K562 (cell line): ENCODE data around the gene ZNF22. TPM values are rescaled to one million over a fixed set of nuclear protein-coding genes. Genes with fewer than 3 reads are reported as not detected.

ENCODE experiments used
- ASH1L ChIP-seq: fragments of 450-650 bp; IDR thresholded peaks from 2 replicates; pipeline ENCODE4 v1.6.1; 2018; ENCODE audit warnings: borderline replicate concordance, mild to moderate bottlenecking, low read depth; ENCODE audit not compliant: partially characterized antibody
- CAMTA2 ChIP-seq: fragments of 250-450 bp; sonication (Bioruptor Pico); conservative IDR thresholded peaks from 2 replicates; pipeline ENCODE4 v1.5.1; 2022
- CREM ChIP-seq: IDR thresholded peaks from 2 replicates; pipeline ENCODE4 v1.6.1; 2014; ENCODE audit warnings: antibody characterized with exemption, low read depth
- ETV1 ChIP-seq: fragments of 450-650 bp; conservative IDR thresholded peaks from 2 replicates; pipeline ENCODE4 v1.6.1; 2016; ENCODE audit warnings: missing genetic modification characterization, control low read depth, low read depth, missing compliant biosample characterization
- GABPA ChIP-seq: fragments of 200-800 bp; sonication (Bioruptor generic); conservative IDR thresholded peaks from 2 replicates; pipeline ENCODE4 v1.6.1; 2016; ENCODE audit warnings: low read depth, missing genetic modification characterization, missing compliant biosample characterization
- GATA2 ChIP-seq: sonication (generic); formaldehyde crosslinking; IDR thresholded peaks from 2 replicates; pipeline ENCODE4 v1.4.0; 2020; ENCODE audit warnings: mild to moderate bottlenecking, missing genetic modification reagents
- L3MBTL2 ChIP-seq: fragments of 450-650 bp; IDR thresholded peaks from 2 replicates; pipeline ENCODE4 v1.6.1; 2016; ENCODE audit warnings: mild to moderate bottlenecking, moderate library complexity
- LEF1 ChIP-seq: fragments of 450-650 bp; IDR thresholded peaks from 2 replicates; pipeline ENCODE4 v1.6.1; 2016; ENCODE audit warnings: mild to moderate bottlenecking
- MEIS2 ChIP-seq: fragments of 450-650 bp; IDR thresholded peaks from 2 replicates; pipeline ENCODE4 v1.6.1; 2014; ENCODE audit warnings: mild to moderate bottlenecking; ENCODE audit not compliant: partially characterized antibody
- NCOR1 ChIP-seq: fragments of 450-650 bp; IDR thresholded peaks from 2 replicates; pipeline ENCODE4 v1.6.1; 2016; ENCODE audit warnings: mild to moderate bottlenecking, moderate library complexity
- PHF20 ChIP-seq: fragments of 450-650 bp; IDR thresholded peaks from 2 replicates; pipeline ENCODE4 v1.6.1; 2018; ENCODE audit not compliant: partially characterized antibody
- RFX7 ChIP-seq: fragments of 250-450 bp; sonication (Bioruptor Pico); IDR thresholded peaks from 2 replicates; pipeline ENCODE4 v1.5.1; 2021; ENCODE audit warnings: mild to moderate bottlenecking
- TCF7 ChIP-seq: sonication (generic); IDR thresholded peaks from 2 replicates; pipeline ENCODE4 v1.6.1; 2016; ENCODE audit warnings: antibody characterized with exemption, borderline replicate concordance
- THRAP3 ChIP-seq: fragments of 450-650 bp; IDR thresholded peaks from 2 replicates; pipeline ENCODE4 v1.6.1; 2016; ENCODE audit warnings: mild to moderate bottlenecking, inconsistent platforms, borderline replicate concordance
- WHSC1 ChIP-seq: IDR thresholded peaks from one replicate; pipeline ENCODE4 v1.6.1; 2012; ENCODE audit warnings: low read length, control low read depth, inconsistent platforms
- ZKSCAN8 ChIP-seq: fragments of 200-800 bp; sonication (Bioruptor generic); IDR thresholded peaks from 2 replicates; pipeline ENCODE4 v1.6.1; 2016; ENCODE audit warnings: missing genetic modification characterization, missing compliant biosample characterization
- polyA plus RNA-seq, 8 experiments: library from polyadenylated mRNA; depleted of rRNA in 4 of 8; stranded (reverse) in 5 of 8; unstranded in 3 of 8; fragments of >200 nt; fragmentation: Nextera tagmentation in 2 of 8; fragmentation: Illumina TruSeq in 1 of 8; extraction: Ambion mirVana in 2 of 8; extraction: Trizol in 1 of 8; gene quantifications; 2 replicates each; pipeline versions ENCODE4 v1.2.1 to v1.2.3, GENCODE V29; 2011 to 2014; ENCODE audit warnings: inconsistent platforms in 1 of 8, missing spikeins in 1 of 8
- total RNA-seq, 7 experiments: library from RNA; depleted of rRNA in 6 of 7; stranded (reverse); fragments of >200 nt in 6 of 7; fragmentation: Illumina TruSeq in 2 of 7; extraction: Trizol in 2 of 7; gene quantifications; 2 replicates each; pipeline versions ENCODE4 v1.2.1 to v1.2.3, GENCODE V29; 2011 to 2021; ENCODE audit warnings: low replicate concordance in 1 of 7
- TF ChIP-seq, protein P1 (sequence below): fragments of 200-800 bp; sonication (Bioruptor generic); IDR thresholded peaks from 2 replicates; pipeline ENCODE4 v1.6.1; 2017; ENCODE audit warnings: missing genetic modification characterization, missing compliant biosample characterization
- TF ChIP-seq, protein P2 (sequence below): sonication (generic); IDR thresholded peaks from 2 replicates; pipeline ENCODE4 v1.6.1; 2016
- TF ChIP-seq, protein P3 (sequence below), 2 experiments: fragments of 450-650 bp in 1 of 2; sonication (generic) in 1 of 2; formaldehyde crosslinking; conservative IDR thresholded peaks; 2 replicates each; pipeline versions ENCODE4 v1.4.0 to v1.8.1; 2020 to 2022; ENCODE audit warnings: mild to moderate bottlenecking in 1 of 2, missing genetic modification reagents in 1 of 2
- TF ChIP-seq, protein P4 (sequence below), 3 experiments: IDR thresholded peaks in 2 of 3; conservative IDR thresholded peaks in 1 of 3; 2 replicates each; pipeline ENCODE4 v1.5.1; 2011 to 2012; ENCODE audit warnings: low read length in 3 of 3, mild to moderate bottlenecking in 3 of 3, control low read depth in 2 of 3, improper control_type of control experiment in 1 of 3, inconsistent platforms in 1 of 3, low read depth in 1 of 3, mixed read lengths in 1 of 3, moderate library complexity in 1 of 3; ENCODE audit not compliant: insufficient read depth in 2 of 3
- TF ChIP-seq, protein P5 (sequence below): fragments of 450-650 bp; IDR thresholded peaks from 2 replicates; pipeline ENCODE4 v1.6.1; 2016; ENCODE audit warnings: low read depth, mild to moderate bottlenecking, moderate library complexity
- TF ChIP-seq, protein P6 (sequence below): fragments of 450-650 bp; IDR thresholded peaks from 2 replicates; pipeline ENCODE4 v1.6.1; 2016

The ZNF22 gene
- total and polyA plus RNA-seq, 9 of the 15 experiments (the other 6 are each of a cell fraction or from before 2014, with no cell fraction given) = 36.2 to 98.7 (median 51.2) TPM

DNA sequence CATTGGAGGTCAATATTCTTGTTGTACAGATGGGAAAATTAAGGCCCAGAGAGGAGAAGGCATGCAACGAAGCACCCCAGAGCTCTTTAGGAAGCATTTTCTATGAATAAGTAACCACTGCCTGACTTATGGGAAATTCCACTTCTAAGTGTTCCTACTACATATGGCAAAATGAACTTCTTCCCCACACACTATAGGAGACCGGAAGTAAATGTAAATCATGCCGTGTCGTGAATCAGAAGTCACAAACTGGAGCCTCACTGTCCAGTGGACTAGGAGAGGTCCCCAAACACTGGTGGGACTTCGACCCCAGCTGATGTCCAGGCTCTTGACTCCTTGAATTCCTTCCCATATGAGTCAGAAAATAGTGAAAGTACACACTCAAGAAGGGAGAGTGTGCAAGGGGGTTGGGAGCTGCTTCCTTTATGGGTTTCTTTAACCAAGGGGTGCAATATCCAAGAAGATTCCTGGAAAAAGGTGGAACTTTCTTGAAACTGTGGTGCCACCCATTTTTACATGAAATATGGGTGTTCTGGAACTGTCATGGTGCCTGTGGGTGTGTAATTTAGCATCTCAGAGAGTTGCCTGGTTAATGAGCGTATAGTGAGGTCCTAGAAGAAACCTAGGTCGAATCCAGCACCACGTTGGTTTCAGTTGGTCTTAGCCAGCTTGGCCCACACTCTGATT, 34.5 kb upstream of the ZNF22 start (continued):
- no peak for TF ChIP-seq L3MBTL2
- TF ChIP-seq TCF7 = no peak
- TF ChIP-seq MEIS2 = peak; percentile 9
- no peak for TF ChIP-seq RFX7 (CRISPR knock-in tag)
- TF ChIP-seq, protein P1, sequence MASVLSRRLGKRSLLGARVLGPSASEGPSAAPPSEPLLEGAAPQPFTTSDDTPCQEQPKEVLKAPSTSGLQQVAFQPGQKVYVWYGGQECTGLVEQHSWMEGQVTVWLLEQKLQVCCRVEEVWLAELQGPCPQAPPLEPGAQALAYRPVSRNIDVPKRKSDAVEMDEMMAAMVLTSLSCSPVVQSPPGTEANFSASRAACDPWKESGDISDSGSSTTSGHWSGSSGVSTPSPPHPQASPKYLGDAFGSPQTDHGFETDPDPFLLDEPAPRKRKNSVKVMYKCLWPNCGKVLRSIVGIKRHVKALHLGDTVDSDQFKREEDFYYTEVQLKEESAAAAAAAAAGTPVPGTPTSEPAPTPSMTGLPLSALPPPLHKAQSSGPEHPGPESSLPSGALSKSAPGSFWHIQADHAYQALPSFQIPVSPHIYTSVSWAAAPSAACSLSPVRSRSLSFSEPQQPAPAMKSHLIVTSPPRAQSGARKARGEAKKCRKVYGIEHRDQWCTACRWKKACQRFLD (CRISPR knock-in tag) = 0 out of 2 replicates have a peak, but pooled peaks have one; percentile 29
- TF ChIP-seq WHSC1 = no peak
- TF ChIP-seq NCOR1 = no peak
- TF ChIP-seq, protein P2, sequence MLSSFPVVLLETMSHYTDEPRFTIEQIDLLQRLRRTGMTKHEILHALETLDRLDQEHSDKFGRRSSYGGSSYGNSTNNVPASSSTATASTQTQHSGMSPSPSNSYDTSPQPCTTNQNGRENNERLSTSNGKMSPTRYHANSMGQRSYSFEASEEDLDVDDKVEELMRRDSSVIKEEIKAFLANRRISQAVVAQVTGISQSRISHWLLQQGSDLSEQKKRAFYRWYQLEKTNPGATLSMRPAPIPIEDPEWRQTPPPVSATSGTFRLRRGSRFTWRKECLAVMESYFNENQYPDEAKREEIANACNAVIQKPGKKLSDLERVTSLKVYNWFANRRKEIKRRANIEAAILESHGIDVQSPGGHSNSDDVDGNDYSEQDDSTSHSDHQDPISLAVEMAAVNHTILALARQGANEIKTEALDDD = no peak
- no peak for TF ChIP-seq PHF20
- TF ChIP-seq, protein P3, sequence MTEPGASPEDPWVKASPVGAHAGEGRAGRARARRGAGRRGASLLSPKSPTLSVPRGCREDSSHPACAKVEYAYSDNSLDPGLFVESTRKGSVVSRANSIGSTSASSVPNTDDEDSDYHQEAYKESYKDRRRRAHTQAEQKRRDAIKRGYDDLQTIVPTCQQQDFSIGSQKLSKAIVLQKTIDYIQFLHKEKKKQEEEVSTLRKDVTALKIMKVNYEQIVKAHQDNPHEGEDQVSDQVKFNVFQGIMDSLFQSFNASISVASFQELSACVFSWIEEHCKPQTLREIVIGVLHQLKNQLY (CRISPR knock-in tag; conservative IDR thresholded peaks at IDR 0.05) = no peak
- no peak for TF ChIP-seq ZKSCAN8 (CRISPR knock-in tag)
- TF ChIP-seq THRAP3 = no peak
- no peak for TF ChIP-seq ASH1L
- peak; percentile 44; the same call in 1 of the 2 replicates for TF ChIP-seq GABPA (tag)
- no peak for TF ChIP-seq GATA2
- TF ChIP-seq CREM = no peak
- TF ChIP-seq LEF1 = no peak
- TF ChIP-seq, protein P4, sequence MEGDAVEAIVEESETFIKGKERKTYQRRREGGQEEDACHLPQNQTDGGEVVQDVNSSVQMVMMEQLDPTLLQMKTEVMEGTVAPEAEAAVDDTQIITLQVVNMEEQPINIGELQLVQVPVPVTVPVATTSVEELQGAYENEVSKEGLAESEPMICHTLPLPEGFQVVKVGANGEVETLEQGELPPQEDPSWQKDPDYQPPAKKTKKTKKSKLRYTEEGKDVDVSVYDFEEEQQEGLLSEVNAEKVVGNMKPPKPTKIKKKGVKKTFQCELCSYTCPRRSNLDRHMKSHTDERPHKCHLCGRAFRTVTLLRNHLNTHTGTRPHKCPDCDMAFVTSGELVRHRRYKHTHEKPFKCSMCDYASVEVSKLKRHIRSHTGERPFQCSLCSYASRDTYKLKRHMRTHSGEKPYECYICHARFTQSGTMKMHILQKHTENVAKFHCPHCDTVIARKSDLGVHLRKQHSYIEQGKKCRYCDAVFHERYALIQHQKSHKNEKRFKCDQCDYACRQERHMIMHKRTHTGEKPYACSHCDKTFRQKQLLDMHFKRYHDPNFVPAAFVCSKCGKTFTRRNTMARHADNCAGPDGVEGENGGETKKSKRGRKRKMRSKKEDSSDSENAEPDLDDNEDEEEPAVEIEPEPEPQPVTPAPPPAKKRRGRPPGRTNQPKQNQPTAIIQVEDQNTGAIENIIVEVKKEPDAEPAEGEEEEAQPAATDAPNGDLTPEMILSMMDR (IDR thresholded peaks at IDR 0.05 in 2 of 3, conservative IDR thresholded peaks at IDR 0.05 in 1 of 3; ENCODE audit: insufficient read depth in 2 of 3, low read depth in 1 of 3, low read length in 3 of 3) = no peak
- TF ChIP-seq ETV1 (tag) = peak; percentile 58
- TF ChIP-seq, protein P5, sequence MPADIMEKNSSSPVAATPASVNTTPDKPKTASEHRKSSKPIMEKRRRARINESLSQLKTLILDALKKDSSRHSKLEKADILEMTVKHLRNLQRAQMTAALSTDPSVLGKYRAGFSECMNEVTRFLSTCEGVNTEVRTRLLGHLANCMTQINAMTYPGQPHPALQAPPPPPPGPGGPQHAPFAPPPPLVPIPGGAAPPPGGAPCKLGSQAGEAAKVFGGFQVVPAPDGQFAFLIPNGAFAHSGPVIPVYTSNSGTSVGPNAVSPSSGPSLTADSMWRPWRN = no peak
- no peak for TF ChIP-seq CAMTA2 (CRISPR knock-in tag)
- TF ChIP-seq, protein P6, sequence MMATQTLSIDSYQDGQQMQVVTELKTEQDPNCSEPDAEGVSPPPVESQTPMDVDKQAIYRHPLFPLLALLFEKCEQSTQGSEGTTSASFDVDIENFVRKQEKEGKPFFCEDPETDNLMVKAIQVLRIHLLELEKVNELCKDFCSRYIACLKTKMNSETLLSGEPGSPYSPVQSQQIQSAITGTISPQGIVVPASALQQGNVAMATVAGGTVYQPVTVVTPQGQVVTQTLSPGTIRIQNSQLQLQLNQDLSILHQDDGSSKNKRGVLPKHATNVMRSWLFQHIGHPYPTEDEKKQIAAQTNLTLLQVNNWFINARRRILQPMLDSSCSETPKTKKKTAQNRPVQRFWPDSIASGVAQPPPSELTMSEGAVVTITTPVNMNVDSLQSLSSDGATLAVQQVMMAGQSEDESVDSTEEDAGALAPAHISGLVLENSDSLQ = peak; percentile 10; the same call in 1 of the 2 replicates
